Fibroblast of lung (primary cell): Measurements from ENCODE around the gene ZNF821.

Experiments used
- CTCF ChIP-seq, 2 donors: IDR thresholded peaks in 1 of 2; conservative IDR thresholded peaks in 1 of 2; 1 replicate in 1 of 2; 2 replicates in 1 of 2; pipeline ENCODE4 v1.5.1; 2011 to 2012; ENCODE audit warnings: low read length in 2 of 2, control low read depth in 1 of 2, inconsistent platforms in 1 of 2, low read depth in 1 of 2, mild to moderate bottlenecking in 1 of 2
- EZH2 ChIP-seq: IDR thresholded peaks from 2 replicates; pipeline ENCODE4 v1.5.1; 2012; ENCODE audit warnings: low read length, control low read depth, mild to moderate bottlenecking; ENCODE audit errors: missing control alignments

GRCh38 chr16:71894229-71894920 is 10.4 kb upstream of the ZNF821 start:
- TF ChIP-seq CTCF (conservative IDR thresholded peaks at IDR 0.05 in 1 of 2, IDR thresholded peaks at IDR 0.05 in 1 of 2; ENCODE audit: low read depth in 1 of 2, low read length in 2 of 2) (no peak), EZH2 (no peak)
